Measurements from ENCODE around the gene HRAS. TPM values are rescaled to one million over a fixed set of nuclear protein-coding genes. Genes with fewer than 3 reads are reported as not detected.

The HRAS gene
- total and polyA plus RNA-seq, 2 of the 13 experiments (the other 11 are each of a cell fraction or from before 2014, with no cell fraction given): 32.9 to 50.0 TPM

DNA sequence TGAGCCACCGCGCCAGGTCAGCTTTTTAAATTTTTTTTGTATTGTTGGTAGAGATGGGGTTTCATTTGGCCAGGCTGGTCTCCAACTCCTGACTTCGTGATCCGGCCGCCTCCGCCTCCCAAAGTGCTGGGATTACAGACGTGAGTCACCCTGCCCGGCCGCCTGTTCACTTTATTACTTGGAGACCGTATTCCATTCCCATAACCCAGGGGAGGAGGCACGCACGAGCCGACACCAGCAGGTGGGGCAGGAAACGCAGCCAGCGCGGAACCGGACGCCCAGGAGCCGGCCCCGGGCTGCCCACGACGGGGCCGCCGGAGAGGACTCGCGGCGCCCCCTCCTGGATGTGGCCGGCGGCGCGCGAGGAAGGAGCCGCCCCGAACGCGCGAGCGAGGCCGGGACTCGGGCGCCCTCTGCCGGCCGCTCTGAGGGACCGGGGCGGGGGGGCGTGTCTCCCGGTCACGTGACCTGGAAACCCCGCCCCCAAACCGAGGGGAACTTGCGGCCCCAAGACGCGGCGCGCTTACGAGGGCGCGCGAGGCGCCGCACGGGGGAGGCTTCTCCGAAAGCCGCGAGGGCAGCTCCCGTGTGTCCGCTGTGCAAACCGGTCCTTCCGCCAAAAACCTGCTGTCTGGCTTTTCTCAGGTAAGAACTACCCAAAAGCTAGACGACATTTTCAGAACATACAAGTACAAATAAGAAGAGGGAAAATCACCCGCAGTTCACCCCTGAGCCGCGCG is 16.7 kb downstream of the HRAS start:
- no TSS peak for BruUV-seq (replicated peaks)
- DNase-seq (ENCODE audit: low spot score) (peak; percentile 90), ATAC-seq (peak; percentile 96), FAIRE-seq (no peak)
- in situ Hi-C loops (cut with HindIII; ENCODE audit: extremely low pct_ligation_motif_present, low pct_unique_long_range_greater_than_20kb): no loop called here
- WGBS (ENCODE audit: low lambda C conversion rate): 47% methylated on average over 30 of the region's 74 CpGs
- no peak overlapping the region for H2AFZ ChIP-seq (ENCODE audit: low read length)
- ChIA-PET POLR2A (interaction anchor here (0.9 to 1.9 kb wide), 8 partner anchors 10 to 301 kb away, joined by 3 to 7 read pairs (median 4); partner anchors contain the start of genes EPS8L2 and RNH1), CTCF (ENCODE audit: low intra/inter-chr PET ratio, low total read pairs) (interaction anchor here (1.5 to 2.0 kb wide), 4 partner anchors 12 to 78 kb away, joined by 5 to 20 read pairs (median 9); partner anchors contain the start of genes PTDSS2 and RNH1)
- H3K9me3 ChIP-seq (ENCODE audit: low read length): no peaks in the 10 kb centered on the region
- peaks cover 37% of the 10 kb centered on the region for H3K4me1 ChIP-seq (ENCODE audit: insufficient read depth, low read length)
- no peaks in the 10 kb centered on the region for H4K20me1 ChIP-seq (ENCODE audit: insufficient read depth, low read length)
- H3K9ac ChIP-seq (ENCODE audit: insufficient read depth, low read depth, low read length): peak overlapping the region; percentile 49
- peak overlapping the region in 2 of 3 experiments; percentile 22 to 41; a peak in 4 of 6 replicates for H3K4me3 ChIP-seq (replicated peaks in 1 of 3; ENCODE audit: insufficient read depth in 1 of 3, low read depth in 2 of 3, low read length in 3 of 3)
- H3K36me3 ChIP-seq (replicated peaks in 1 of 2; ENCODE audit: control insufficient read depth in 1 of 2, insufficient read depth in 2 of 2, low read length in 2 of 2): no peaks in the 10 kb centered on the region; a peak in 1 of 5 replicates
- H3K27ac ChIP-seq (ENCODE audit: extremely low read length, insufficient read depth, low read length): peak overlapping the region; percentile 72
- H3K4me2 ChIP-seq (ENCODE audit: low read depth, low read length): peak overlapping the region; percentile 62
- no peaks in the 10 kb centered on the region for H3K27me3 ChIP-seq (ENCODE audit: control insufficient read depth in 1 of 2, insufficient read depth in 2 of 2, low read length in 2 of 2)
- H3K79me2 ChIP-seq (ENCODE audit: insufficient read depth, low read length): no peaks in the 10 kb centered on the region
- intact Hi-C loops (cut with micrococcal nuclease; ENCODE audit: unreplicated experiment): no loop called here
- TF ChIP-seq FLYWCH1 (CRISPR knock-in tag; IDR thresholded peaks at IDR 0.05) (no peak), TEAD3 (CRISPR knock-in tag; optimal IDR thresholded peaks at IDR 0.05; ENCODE audit: borderline replicate concordance) (peak; percentile 59), ZNF335 (CRISPR knock-in tag; IDR thresholded peaks at IDR 0.05) (peak; percentile 43; the same call in 1 of the 2 replicates), CBX1 (IDR thresholded peaks at IDR 0.05; ENCODE audit: low read depth) (peak; percentile 18), CHD4 (IDR thresholded peaks at IDR 0.05; ENCODE audit: borderline replicate concordance, low read length) (no peak; the same call in 1 of the 2 replicates), GABPB1 (CRISPR knock-in tag; IDR thresholded peaks at IDR 0.05) (peak; percentile 80), ZNF616 (CRISPR knock-in tag; IDR thresholded peaks at IDR 0.05; ENCODE audit: low read depth) (peak; percentile 56; the same call in 1 of the 2 replicates), ZNF75D (CRISPR knock-in tag; IDR thresholded peaks at IDR 0.05; ENCODE audit: borderline replicate concordance) (no peak), ZSCAN31 (CRISPR knock-in tag; IDR thresholded peaks at IDR 0.05; ENCODE audit: low read depth) (peak; percentile 83), PAWR (CRISPR knock-in tag; IDR thresholded peaks at IDR 0.05; ENCODE audit: borderline replicate concordance) (no peak), TMF1 (CRISPR knock-in tag; IDR thresholded peaks at IDR 0.05; ENCODE audit: low read depth) (0 out of 2 replicates have a peak, but pooled peaks have one; percentile 45)
- TF ChIP-seq, protein P1, sequence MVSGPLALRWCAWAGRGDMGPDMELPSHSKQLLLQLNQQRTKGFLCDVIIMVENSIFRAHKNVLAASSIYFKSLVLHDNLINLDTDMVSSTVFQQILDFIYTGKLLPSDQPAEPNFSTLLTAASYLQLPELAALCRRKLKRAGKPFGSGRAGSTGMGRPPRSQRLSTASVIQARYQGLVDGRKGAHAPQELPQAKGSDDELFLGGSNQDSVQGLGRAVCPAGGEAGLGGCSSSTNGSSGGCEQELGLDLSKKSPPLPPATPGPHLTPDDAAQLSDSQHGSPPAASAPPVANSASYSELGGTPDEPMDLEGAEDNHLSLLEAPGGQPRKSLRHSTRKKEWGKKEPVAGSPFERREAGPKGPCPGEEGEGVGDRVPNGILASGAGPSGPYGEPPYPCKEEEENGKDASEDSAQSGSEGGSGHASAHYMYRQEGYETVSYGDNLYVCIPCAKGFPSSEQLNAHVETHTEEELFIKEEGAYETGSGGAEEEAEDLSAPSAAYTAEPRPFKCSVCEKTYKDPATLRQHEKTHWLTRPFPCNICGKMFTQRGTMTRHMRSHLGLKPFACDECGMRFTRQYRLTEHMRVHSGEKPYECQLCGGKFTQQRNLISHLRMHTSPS (CRISPR knock-in tag; IDR thresholded peaks at IDR 0.05; ENCODE audit: low read depth): 0 out of 2 replicates have a peak, but pooled peaks have one; percentile 24
- TF ChIP-seq, protein P2, sequence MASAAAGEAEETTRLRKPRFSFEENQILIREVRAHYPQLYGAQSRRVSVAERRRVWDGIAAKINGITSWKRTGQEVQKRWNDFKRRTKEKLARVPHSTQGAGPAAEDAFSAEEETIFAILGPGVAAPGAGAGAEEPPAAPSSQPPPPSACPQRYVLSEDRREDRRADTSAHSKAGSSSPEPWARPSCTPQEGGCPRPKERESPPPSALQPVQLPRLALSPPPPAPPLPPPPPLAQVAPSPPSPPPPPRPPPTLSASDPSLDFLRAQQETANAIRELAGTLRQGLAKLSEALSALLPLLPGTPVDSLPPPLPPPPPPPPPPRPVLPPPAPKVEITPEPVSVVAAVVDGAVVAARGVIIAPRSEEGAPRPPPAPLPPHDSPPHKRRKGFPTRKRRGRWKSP (CRISPR knock-in tag; IDR thresholded peaks at IDR 0.05): peak; percentile 56; the same call in 1 of the 2 replicates
- TF ChIP-seq, protein P3, sequence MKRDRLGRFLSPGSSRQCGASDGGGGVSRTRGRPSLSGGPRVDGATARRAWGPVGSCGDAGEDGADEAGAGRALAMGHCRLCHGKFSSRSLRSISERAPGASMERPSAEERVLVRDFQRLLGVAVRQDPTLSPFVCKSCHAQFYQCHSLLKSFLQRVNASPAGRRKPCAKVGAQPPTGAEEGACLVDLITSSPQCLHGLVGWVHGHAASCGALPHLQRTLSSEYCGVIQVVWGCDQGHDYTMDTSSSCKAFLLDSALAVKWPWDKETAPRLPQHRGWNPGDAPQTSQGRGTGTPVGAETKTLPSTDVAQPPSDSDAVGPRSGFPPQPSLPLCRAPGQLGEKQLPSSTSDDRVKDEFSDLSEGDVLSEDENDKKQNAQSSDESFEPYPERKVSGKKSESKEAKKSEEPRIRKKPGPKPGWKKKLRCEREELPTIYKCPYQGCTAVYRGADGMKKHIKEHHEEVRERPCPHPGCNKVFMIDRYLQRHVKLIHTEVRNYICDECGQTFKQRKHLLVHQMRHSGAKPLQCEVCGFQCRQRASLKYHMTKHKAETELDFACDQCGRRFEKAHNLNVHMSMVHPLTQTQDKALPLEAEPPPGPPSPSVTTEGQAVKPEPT (CRISPR knock-in tag; IDR thresholded peaks at IDR 0.05; ENCODE audit: low read depth): no peak
- TF ChIP-seq, protein P4, sequence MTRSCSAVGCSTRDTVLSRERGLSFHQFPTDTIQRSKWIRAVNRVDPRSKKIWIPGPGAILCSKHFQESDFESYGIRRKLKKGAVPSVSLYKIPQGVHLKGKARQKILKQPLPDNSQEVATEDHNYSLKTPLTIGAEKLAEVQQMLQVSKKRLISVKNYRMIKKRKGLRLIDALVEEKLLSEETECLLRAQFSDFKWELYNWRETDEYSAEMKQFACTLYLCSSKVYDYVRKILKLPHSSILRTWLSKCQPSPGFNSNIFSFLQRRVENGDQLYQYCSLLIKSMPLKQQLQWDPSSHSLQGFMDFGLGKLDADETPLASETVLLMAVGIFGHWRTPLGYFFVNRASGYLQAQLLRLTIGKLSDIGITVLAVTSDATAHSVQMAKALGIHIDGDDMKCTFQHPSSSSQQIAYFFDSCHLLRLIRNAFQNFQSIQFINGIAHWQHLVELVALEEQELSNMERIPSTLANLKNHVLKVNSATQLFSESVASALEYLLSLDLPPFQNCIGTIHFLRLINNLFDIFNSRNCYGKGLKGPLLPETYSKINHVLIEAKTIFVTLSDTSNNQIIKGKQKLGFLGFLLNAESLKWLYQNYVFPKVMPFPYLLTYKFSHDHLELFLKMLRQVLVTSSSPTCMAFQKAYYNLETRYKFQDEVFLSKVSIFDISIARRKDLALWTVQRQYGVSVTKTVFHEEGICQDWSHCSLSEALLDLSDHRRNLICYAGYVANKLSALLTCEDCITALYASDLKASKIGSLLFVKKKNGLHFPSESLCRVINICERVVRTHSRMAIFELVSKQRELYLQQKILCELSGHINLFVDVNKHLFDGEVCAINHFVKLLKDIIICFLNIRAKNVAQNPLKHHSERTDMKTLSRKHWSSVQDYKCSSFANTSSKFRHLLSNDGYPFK (CRISPR knock-in tag; IDR thresholded peaks at IDR 0.05; ENCODE audit: borderline replicate concordance): no peak
